ENCODE results near the gene ACBD4.
A peak's percentile ranks its signal among the peaks of the same experiment; 100 is the strongest.

The ACBD4 gene

DNA sequence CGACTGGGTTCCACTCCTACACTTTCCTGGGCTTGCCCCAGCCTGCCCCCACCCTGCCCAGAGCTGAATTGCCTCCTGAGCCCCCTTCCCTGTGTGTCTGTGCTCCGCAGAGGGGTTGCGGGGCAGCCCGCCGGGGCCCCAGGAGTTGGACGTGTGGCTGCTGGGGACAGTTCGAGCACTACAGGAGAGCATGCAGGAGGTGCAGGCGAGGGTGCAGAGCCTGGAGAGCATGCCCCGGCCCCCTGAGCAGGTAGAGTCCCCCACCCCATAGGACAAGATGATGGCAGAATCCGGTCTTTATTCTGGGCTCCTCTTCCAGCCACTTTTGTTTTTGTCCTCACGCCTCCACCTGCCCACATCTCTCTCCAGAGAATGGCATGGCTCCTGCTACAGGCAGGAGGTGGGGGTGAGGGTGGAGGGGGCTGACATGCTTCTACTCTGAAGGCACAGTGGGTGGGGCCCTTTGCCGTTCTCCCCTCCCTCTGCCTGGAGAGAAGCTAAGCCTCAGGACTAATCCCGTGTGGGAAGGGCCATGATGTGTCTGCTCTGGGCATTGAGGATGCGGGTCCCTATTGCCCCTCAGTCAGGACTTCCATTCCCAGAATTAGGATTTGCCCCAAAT lies 3.5 kb downstream of the ACBD4 start:
- no peak for DNase-seq

DNA sequence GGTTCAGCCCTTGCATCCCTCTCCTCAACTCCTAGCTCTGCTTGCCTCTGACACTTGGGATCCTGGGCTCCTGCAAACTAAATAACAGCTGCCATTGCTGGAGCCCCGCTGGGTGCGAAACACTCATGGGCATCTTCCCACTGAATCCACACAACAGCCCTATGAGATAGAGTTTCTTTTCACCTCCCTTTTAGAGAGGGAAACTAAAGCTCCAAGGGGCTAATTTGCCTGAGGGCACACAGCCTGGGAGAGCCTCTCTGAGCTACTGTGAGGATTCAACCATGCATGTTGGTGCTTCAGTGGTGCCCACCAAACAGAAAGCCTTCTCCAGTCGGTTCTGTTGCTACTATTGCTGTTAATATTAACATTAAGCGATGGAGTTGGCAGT lies 4.0 kb downstream of the ACBD4 start:
- DNase-seq = no peak

DNA sequence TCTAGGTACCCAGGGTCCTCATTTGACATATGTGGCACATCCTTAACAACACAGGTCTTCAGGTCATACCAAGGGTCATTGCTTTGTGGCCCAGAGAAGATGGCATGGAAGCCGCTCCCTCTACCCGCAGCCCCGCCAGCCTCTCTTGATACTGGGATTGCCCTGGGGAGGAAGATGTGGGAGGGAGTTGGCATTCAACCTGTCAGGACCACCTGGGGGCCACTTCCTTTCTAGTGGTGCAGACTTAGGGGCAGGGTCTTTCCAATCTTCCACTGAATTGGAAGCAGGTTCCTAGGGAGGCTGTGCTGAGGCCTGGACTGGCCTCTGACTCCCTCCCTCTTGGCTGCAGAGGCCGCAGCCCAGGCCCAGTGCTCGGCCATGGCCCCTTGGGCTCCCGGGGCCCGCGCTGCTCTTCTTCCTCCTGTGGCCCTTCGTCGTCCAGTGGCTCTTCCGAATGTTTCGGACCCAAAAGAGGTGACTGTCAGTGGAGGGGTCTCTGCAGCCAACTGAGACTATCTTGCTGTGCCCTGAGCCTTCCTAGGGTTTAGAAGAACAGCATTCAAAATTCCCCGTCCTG lies 7.7 kb downstream of the ACBD4 start:
- DNase-seq = no peak

DNA sequence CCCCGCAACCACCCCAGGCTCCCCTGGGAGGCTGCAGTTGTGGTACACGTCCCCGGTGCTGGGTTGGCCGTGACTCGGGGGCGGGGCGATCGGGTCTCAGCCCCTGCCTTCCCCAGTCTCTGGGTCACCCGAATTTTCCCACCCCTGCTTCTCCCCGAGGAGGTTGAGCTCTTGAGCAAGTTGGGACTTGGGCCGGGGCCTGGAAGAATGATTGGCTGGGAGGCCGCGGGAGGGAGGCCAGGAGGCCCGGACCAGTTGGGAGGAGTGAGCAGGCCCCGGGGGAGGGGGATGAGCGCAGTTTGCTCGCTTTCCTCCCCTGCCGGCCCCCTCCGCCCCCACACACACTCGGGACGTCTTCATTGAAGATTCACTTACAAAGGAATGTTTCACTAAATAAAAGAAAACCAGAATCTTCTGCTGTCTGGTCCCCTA lies 8.3 kb downstream of the ACBD4 start:
- DNase-seq = no peak

DNA sequence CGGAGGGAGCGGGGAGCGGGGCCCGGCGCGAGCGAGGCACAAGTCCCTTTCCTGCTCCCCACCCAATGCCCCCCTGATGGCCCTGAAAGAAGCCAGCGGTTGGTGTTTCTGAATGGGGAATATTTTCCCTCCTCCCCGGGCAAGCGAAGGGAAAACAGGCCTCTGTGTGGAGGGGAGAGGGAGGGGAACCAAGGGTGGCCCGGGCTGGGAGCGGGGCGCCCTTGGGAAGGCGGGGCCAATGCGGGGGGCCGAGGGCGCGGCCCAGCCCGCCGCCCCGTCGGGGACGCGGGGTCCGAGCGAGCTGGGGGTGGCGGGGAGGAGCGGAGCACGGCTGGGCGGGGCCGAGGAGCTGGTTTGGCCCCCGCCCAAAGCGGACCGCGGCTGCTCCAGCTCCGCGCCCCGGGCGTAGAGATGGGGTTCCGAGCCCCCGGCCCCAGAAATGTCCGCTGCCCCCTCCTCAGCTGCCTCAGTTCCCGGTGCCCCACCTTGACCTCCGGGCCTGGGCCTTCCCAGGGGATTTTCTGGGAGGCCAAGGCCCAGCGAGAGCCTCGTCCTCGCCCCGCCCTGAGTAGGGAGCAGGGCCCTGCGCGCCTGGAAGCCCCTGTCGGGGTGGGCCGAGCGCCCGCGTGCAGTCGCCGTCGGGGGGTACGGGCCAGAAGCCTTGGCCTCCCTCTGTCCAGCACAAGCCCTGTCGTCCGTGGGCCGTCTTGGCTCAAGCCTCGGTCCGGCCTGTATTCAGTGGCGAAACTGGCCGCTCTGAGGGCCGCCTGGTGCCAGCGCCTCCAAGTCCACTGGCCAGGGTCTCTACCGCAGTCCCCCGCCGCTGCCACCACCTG lies 8.9 kb downstream of the ACBD4 start:
- DNase-seq = no peak

DNA sequence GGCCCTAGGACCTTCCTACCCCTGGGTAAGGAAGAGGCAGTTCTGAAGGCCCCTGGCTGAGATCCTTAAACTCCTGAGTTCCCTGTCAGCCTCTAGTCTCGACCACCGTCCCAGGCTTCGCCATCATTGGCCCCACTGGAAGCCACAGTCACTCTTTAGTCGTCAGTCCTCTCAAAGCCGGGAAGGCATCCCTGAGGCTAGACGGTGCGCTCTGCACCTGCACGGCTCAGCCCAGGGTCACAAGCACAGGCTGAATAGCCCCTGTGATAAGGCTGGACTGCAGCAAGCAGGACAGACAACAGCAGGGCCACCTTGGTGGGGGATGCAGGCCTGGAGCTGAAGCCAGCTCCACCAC lies 9.5 kb downstream of the ACBD4 start:
- DNase-seq = no peak

DNA sequence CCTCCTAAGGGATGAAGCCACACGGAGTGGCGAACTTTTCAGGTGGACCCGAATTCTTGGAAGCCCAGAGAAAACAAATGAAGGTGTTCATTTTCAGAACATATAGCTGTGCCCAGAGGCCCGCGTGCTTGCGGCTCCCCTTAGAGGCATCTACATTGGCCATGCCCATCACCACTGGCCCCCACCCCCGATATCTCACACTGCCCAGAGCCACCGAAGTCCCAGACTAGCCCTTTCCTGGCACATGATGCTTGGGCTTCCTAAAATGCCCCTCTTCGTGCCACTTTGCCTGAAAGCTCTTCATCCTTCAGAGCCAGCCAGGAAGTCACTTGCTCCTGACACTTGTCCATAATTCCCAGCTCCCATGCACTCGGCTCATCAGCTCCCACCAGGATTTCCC lies 10.7 kb downstream of the ACBD4 start:
- DNase-seq = no peak

DNA sequence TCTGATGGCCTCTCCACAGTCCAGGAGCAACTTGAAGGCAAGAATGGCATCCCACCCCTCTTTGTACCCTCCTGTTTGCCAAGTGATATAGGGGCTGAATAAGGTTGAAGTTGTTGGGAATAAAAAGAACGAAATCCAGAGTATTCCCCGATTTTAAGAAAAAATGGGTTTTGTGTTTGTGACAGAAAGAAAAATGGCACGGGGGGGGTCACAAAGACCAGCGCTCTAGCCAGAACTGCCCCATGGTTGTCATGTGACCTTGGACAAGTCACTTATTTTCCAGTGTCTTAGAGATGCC lies 11.1 kb downstream of the ACBD4 start:
- DNase-seq = no peak

DNA sequence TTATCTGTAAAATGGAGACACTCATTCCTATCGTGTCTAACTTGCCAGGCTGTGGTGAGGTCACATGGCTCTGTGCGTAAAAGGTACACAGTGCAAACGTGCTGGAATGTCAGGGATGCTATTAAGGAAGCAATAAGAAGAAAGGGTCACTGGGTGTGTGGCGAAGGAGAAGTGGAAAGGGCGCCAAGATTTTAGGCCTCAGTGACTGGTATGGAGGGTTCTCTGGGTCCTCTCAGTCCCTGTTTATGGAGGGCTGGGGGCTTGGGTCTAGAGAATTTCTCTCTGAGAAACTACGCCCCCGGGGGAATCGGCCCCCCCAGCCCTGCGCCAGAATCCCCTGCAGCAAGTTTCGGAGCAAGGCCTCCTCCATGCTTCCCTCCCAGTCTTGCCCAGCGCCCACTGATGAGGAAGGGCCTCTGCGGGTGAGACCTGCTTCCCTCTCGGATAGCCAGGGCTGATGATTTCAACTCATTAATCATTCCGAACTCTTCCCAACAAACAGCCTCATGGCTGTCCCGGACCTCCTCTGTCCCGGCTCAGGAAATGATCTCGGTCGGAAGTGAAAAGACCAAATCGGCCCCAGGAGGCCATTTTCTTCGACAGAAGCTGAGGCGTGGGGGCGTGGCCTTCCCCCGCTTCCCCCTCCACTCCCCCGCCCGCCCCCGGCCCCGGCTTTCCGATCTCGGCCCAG lies 11.5 kb downstream of the ACBD4 start:
- peak; percentile 94 for DNase-seq

DNA sequence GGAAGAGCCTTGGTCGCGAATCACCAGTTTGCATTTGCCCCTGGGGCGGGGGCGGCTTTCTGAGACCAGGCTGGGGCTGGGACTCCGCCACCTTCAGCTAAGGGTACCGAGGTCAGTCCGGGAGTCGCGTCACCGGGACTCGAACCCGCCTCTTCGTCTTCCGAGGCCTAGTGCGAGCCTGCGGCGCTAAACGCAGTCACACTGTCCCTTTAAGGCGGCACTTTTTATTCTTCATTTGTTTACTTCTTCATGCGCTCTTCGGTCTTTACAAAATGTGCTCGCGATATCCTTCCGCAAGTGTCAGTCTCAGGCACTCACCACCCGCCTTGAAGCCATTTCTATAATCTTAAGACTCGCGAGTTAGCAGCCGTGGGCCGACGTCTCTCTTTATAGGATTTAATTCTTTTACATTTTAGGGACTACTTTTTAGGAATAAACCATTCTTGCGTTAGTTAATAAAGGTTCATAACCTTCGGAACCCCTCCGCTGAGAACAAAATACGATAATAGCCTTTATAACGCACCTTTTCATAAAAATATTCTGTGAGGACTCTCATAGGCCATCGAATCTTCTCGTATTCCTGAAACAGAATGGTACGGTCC lies 12.2 kb downstream of the ACBD4 start:
- peak; percentile 95 for DNase-seq

DNA sequence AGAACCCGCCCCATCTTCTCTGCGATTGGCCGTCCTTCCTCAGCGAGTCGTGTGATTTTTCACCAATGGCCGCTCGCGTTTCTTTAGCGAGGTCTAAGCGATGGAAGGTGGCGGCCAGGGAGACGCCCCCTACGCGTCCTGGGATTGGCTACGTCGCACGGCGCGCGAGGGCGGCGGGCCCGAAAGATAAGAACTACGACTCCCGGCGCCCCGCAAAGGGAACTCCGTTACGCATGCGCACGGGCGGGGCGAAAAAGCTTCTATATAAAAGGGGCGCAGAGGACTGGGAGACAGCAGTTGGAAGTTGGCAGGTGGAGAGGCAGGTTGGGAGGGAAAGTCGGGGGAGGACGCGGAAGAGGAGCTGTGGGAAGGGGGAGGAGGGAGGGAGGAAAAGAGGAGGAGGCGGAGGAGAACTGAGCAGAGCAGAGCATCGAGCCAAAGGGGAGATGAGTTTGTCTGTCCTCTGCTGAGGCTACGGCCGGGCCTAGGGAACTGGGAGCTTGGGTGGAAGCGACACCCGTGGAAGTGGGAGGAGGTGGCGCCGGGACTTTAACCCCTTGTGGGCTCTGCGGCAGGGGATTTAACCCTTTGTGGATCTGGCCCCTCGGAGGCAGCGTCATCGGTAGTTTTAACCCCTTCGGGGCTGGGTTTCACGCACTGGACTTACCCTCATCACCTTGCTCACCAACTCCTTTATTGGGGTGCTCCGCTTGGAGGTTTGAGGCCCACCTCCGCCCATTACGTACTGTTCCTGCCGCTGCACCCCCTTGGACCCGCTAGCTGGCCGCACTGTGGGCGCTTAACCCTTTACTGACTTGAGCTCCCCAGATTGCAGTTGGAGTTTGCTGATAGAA lies 12.9 kb downstream of the ACBD4 start, which contains the start of gene HEXIM1:
HEXIM1 (plus strand) TSS at position 293 of the 854 bp plus-strand sequence. CDS start 716 bp downstream, outside the sequence.
- peak; percentile 100 for DNase-seq

DNA sequence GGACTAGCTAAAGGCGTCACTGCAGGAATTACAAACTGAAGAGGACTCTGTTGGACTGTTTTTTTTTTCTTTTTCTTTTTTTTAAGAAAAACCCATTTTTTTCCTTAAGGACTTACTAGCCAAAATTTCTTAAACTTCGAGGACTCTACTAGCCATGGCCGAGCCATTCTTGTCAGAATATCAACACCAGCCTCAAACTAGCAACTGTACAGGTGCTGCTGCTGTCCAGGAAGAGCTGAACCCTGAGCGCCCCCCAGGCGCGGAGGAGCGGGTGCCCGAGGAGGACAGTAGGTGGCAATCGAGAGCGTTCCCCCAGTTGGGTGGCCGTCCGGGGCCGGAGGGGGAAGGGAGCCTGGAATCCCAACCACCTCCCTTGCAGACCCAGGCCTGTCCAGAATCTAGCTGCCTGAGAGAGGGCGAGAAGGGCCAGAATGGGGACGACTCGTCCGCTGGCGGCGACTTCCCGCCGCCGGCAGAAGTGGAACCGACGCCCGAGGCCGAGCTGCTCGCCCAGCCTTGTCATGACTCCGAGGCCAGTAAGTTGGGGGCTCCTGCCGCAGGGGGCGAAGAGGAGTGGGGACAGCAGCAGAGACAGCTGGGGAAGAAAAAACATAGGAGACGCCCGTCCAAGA lies 13.7 kb downstream of the ACBD4 start:
- peak; percentile 70 for DNase-seq

DNA sequence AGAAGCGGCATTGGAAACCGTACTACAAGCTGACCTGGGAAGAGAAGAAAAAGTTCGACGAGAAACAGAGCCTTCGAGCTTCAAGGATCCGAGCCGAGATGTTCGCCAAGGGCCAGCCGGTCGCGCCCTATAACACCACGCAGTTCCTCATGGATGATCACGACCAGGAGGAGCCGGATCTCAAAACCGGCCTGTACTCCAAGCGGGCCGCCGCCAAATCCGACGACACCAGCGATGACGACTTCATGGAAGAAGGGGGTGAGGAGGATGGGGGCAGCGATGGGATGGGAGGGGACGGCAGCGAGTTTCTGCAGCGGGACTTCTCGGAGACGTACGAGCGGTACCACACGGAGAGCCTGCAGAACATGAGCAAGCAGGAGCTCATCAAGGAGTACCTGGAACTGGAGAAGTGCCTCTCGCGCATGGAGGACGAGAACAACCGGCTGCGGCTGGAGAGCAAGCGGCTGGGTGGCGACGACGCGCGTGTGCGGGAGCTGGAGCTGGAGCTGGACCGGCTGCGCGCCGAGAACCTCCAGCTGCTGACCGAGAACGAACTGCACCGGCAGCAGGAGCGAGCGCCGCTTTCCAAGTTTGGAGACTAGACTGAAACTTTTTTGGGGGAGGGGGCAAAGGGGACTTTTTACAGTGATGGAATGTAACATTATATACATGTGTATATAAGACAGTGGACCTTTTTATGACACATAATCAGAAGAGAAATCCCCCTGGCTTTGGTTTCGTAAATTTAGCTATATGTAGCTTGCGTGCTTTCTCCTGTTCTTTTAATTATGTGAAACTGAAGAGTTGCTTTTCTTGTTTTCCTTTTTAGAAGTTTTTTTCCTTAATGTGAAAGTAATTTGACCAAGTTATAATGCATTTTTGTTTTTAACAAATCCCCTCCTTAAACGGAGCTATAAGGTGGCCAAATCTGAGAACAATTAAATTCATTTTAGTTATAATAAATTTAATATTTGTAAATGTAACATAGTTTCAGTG lies 14.5 kb downstream of the ACBD4 start:
- DNase-seq = peak; percentile 26

DNA sequence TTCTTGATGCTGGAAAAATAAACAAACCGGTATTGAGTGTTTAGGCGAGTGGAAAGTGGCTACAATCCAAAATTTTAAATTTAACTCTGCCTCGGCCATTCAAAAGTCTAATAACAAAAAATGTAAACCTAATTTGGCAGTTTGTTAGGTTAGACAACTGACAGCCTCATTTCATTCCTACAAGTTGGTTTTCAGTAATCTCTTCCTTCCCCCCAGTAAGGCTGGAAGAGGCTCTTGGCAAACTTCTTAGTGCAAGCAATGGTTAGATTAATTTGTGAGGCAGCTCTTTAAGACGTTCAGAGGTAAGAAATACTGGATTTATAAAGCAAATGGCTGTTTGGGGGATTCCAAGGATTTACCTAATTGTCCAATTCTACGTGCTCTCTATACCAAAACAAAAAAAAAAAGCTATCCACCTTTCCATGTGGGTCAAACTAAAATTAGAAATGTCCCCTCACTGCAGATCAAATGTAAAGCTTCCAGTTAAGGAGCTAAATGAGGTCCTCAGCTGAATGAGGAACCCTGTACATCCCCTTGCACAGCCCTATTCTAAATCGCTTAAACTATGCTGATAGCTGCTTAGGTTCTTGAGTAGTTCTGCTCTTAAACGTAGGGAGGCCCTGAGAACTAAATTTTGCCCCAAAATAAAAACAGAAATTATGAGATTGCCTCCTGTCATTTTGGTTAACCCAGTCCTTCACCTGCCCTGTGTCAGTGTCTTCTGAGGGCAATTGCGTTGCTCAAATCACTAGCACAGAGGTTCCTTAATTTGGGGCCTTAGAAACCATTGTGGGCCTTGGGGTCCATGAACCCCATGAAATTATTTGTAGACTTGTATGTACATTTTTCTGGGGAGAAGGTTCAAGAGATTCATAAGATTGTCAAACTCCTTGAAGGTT lies 15.7 kb downstream of the ACBD4 start:
- DNase-seq = peak; percentile 24

DNA sequence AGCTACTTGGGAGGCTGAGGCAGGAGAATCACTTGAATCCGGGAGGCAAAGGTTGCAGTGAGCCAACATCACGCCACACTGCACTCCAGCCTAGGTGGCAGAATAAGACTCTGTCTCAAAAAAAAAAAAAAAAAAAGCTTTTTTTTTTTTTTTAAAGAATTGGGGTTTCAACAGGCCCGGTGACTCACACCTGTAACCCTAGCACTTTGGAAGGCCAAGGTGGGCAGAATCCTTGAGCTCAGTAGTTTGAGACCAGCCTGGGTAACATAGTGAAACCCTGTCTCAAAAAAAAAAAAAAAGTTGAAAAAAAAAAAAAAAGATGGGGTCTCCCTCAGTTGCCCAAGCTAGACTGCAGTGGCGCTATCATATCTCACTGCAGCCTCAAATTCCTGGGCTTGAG lies 19.5 kb downstream of the ACBD4 start:
- DNase-seq = no peak

DNA sequence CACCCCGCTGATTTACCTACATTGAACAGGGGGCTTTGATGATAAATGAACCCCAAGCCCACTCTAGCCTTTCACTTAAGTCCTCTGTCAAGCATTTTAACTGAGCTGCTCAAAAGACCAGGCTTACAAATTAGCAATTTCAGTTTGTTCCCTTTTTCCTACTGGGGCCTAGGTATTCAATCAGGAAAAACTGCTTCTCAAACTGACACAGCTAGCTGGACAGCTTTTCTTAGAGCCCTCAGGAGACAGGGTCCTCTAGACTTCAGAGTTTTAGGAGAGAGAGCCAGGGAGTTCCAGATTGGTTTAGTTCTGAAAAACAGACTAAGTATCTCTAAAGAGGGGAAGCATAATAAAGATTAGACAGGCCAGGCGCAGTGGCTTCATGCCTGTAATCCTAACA lies 20.0 kb downstream of the ACBD4 start:
- no peak for DNase-seq

DNA sequence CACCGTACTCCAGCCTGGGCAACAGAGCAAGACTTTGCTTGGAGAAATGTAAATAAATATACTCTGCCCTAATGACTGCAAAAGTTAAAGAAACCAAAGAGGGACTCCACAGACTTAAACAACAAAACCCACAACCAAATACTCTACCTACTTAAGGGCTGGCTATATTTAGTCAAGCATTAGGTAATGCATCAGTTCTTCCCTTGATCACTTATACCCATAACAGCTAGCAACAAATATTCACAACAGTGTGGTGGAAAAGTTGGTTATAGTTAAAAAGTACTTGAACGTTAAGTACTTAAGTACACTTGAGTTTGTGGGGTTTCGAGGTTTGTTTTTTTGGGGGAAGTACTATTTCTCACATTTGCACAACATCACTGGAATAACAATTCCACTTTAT lies 20.8 kb downstream of the ACBD4 start:
- no peak for DNase-seq

DNA sequence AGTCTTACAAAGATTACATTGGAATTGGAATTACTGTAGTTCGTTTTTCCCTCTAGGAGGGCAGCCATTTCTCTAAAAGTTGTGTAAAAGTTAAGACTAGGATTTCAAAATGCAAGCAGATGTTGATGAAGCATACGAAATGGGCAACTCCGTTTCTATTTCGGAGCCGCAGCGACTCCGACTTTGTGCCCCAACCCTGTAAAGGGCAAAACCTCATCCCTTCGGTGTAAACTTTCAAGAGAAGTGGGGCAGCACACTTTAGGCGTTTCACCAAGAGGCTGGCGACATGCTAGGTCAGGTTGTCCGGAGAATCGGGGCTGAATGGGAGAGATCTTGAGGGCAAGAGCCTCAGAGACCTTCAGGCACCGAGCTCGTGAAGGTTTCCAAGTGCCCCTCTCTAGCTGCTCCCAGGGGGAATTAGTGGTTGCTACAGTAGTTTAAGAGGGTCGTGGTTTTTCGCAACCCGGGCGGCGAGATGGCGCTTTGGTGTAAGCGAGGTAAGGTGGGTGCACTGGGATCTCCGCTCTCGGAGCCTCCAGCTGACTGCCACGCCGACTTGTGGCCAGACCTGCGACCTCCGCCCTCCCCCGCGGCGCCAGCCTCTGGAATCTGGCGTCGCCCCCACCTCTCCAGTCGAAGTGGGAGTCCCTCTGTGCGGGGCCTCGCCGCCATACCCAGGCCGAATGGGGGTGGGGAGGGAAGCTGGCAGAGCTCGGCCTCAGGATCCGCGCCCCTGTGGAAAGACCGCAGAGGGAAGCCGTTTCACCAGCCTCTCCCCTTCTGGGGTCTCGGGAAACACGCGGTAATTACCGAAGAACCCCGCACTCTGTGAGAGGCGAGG lies 25.2 kb downstream of the ACBD4 start:
- peak; percentile 79 for DNase-seq
